Keratinocyte (primary cell): Measurements from ENCODE around the gene MT3. TPM values are rescaled to one million over a fixed set of nuclear protein-coding genes. Genes with fewer than 3 reads are reported as not detected.

Source experiments
- DNase-seq: peaks from one replicate; pipeline ENCODE4 v3.0.0-alpha.2; 2011; ENCODE audit warnings: low read depth, missing footprints, low spot score
- FAIRE-seq: peaks from 2 replicates; lab custom pipeline; 2011; peaks lifted over from hg19 to GRCh38; lab: Jason Lieb, UNC
- H2AFZ ChIP-seq: 2 replicates; pipeline ENCODE4 v1.6.0; 2012; ENCODE audit warnings: low read length, control low read depth, inconsistent platforms; ENCODE audit not compliant: control insufficient read depth
- H3K27ac ChIP-seq: 2 replicates; pipeline ENCODE4 v1.5.1; 2011; ENCODE audit warnings: low read length; ENCODE audit not compliant: control insufficient read depth, insufficient read depth
- H3K27me3 ChIP-seq: 3 replicates; pipeline ENCODE4 v1.6.0; 2011; ENCODE audit warnings: low read length; ENCODE audit not compliant: control insufficient read depth, insufficient read depth; ENCODE audit errors: extremely low read depth
- H3K36me3 ChIP-seq, 2 experiments: 2 replicates in 1 of 2; 3 replicates in 1 of 2; pipeline ENCODE4 v1.5.1; 2011; ENCODE audit warnings: low read length in 2 of 2, mild to moderate bottlenecking in 1 of 2; ENCODE audit not compliant: control insufficient read depth in 2 of 2, insufficient read depth in 2 of 2; ENCODE audit errors: extremely low read depth in 1 of 2
- H3K4me1 ChIP-seq: 3 replicates; pipeline ENCODE4 v1.5.1; 2011; ENCODE audit warnings: low read length; ENCODE audit not compliant: control insufficient read depth, insufficient read depth; ENCODE audit errors: extremely low read depth
- H3K4me2 ChIP-seq: 3 replicates; pipeline ENCODE4 v1.6.0; 2011; ENCODE audit warnings: low read depth, low read length; ENCODE audit not compliant: control insufficient read depth, insufficient read depth; ENCODE audit errors: extremely low read depth
- H3K4me3 ChIP-seq, 3 experiments: fragments of 200-600 bp in 1 of 3; sonication (generic) in 1 of 3; 2 replicates in 2 of 3; 3 replicates in 1 of 3; pipeline ENCODE4 v1.5.1; 2011 to 2016; ENCODE audit warnings: low read length in 3 of 3, mild to moderate bottlenecking in 3 of 3, control low read depth in 2 of 3, inconsistent platforms in 1 of 3, low read depth in 1 of 3, mixed read lengths in 1 of 3, mixed run types in 1 of 3, moderate library complexity in 1 of 3; ENCODE audit not compliant: control insufficient read depth in 2 of 3, insufficient read depth in 2 of 3; ENCODE audit errors: extremely low read depth in 1 of 3
- H3K79me2 ChIP-seq: 2 replicates; pipeline ENCODE4 v1.6.0; 2012; ENCODE audit warnings: low read length; ENCODE audit not compliant: control insufficient read depth, insufficient read depth
- H3K9ac ChIP-seq: 3 replicates; pipeline ENCODE4 v1.6.0; 2011; ENCODE audit warnings: low read length; ENCODE audit not compliant: control insufficient read depth, insufficient read depth; ENCODE audit errors: extremely low read depth
- H3K9me1 ChIP-seq: 3 replicates; pipeline ENCODE4 v1.6.0; 2011; ENCODE audit warnings: low read length; ENCODE audit not compliant: control insufficient read depth, insufficient read depth; ENCODE audit errors: extremely low read depth
- H3K9me3 ChIP-seq: 2 replicates; pipeline ENCODE4 v1.5.1; 2012; ENCODE audit warnings: low read depth, low read length; ENCODE audit not compliant: control insufficient read depth
- H4K20me1 ChIP-seq: 3 replicates; pipeline ENCODE4 v1.6.0; 2011; ENCODE audit warnings: low read length; ENCODE audit not compliant: control insufficient read depth, insufficient read depth; ENCODE audit errors: extremely low read depth
- EZH2 ChIP-seq: IDR thresholded peaks from one replicate; pipeline ENCODE4 v1.6.1; 2012; ENCODE audit warnings: inconsistent platforms, mild to moderate bottlenecking, low read length, moderate library complexity
- dilution Hi-C: fragments of 300-500 bp; cut with MboI; formaldehyde crosslinking; loops from one replicate; pipeline ENCODE4 v1.7.0; 2020; ENCODE audit warnings: low sequenced_read_pairs; ENCODE audit not compliant: extremely low pct_ligation_motif_present
- polyA plus RNA-seq, 5 experiments: library from polyadenylated mRNA; depleted of rRNA in 3 of 5; stranded (reverse) in 3 of 5; stranded (forward) in 1 of 5; unstranded in 1 of 5; fragments of >200 nt; gene quantifications; 1 replicate in 1 of 5; 2 replicates in 3 of 5; 3 replicates in 1 of 5; pipeline versions ENCODE4 v1.2.1 to v1.2.3, GENCODE V29; 2011 to 2012; ENCODE audit warnings: missing spikeins in 2 of 5, low read depth in 1 of 5, low replicate concordance in 1 of 5
- TF ChIP-seq, protein P1 (sequence below), 3 experiments: IDR thresholded peaks in 1 of 3; conservative IDR thresholded peaks in 1 of 3; optimal IDR thresholded peaks in 1 of 3; 2 replicates in 2 of 3; 3 replicates in 1 of 3; pipeline versions ENCODE3 to v1.5.1; 2011; ENCODE audit warnings: low read length in 3 of 3, mild to moderate bottlenecking in 3 of 3, moderate library complexity in 2 of 3, control low read depth in 1 of 3, inconsistent platforms in 1 of 3; ENCODE audit not compliant: insufficient read depth in 2 of 3; ENCODE audit errors: extremely low read depth in 1 of 3

The MT3 gene
- polyA plus RNA-seq, 1 donor (not counting 4 experiments of a cell fraction or from before 2014, with no cell fraction given), result not detected

GRCh38 chr16:56610017-56610608, 20.8 kb downstream of the MT3 start:
- dilution Hi-C loops, result no loop called here
- Histone ChIP-seq H3K36me3 (no peaks in the 10 kb centered on the region), H3K27ac (peak overlapping the region; percentile 95), H3K4me3 (peak overlapping the region; percentile 46 to 92 (median 86)), H3K27me3 (no peaks in the 10 kb centered on the region), H3K9me3 (no peaks in the 10 kb centered on the region), H3K79me2 (no peaks in the 10 kb centered on the region), H4K20me1 (no peaks in the 10 kb centered on the region), H3K4me2 (peak overlapping the region; percentile 95), H3K9me1 (no peaks in the 10 kb centered on the region), H2AFZ (no peak overlapping the region), H3K4me1 (peaks cover 77% of the 10 kb centered on the region), H3K9ac (peak overlapping the region; percentile 78)
- TF ChIP-seq, protein P1, sequence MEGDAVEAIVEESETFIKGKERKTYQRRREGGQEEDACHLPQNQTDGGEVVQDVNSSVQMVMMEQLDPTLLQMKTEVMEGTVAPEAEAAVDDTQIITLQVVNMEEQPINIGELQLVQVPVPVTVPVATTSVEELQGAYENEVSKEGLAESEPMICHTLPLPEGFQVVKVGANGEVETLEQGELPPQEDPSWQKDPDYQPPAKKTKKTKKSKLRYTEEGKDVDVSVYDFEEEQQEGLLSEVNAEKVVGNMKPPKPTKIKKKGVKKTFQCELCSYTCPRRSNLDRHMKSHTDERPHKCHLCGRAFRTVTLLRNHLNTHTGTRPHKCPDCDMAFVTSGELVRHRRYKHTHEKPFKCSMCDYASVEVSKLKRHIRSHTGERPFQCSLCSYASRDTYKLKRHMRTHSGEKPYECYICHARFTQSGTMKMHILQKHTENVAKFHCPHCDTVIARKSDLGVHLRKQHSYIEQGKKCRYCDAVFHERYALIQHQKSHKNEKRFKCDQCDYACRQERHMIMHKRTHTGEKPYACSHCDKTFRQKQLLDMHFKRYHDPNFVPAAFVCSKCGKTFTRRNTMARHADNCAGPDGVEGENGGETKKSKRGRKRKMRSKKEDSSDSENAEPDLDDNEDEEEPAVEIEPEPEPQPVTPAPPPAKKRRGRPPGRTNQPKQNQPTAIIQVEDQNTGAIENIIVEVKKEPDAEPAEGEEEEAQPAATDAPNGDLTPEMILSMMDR (optimal IDR thresholded peaks at IDR 0.05 in 1 of 3, IDR thresholded peaks at IDR 0.05 in 1 of 3, conservative IDR thresholded peaks at IDR 0.05 in 1 of 3; ENCODE audit: extremely low read depth in 1 of 3, insufficient read depth in 2 of 3, low read length in 3 of 3), result peak in 1 of 3 experiments; percentile 40
- TF ChIP-seq EZH2, result no peak
- FAIRE-seq (peak; percentile 51), DNase-seq (no peak)

- H3K9me3 ChIP-seq, result no peaks in the 10 kb centered on the region
- DNase-seq (no peak), FAIRE-seq (no peak)
Measured at GRCh38 chr16:56610609-56611111, 21.3 kb downstream of the MT3 start.

More at GRCh38 chr16:56610609-56611111, 21.3 kb downstream of the MT3 start:
- Histone ChIP-seq H3K36me3 (no peaks in the 10 kb centered on the region), H2AFZ (no peak overlapping the region), H3K4me1 (peaks cover 76% of the 10 kb centered on the region), H3K9me1 (no peaks in the 10 kb centered on the region), H3K27ac (peak overlapping the region; percentile 95), H3K4me2 (peak overlapping the region; percentile 95), H3K79me2 (no peaks in the 10 kb centered on the region), H3K27me3 (no peaks in the 10 kb centered on the region), H3K9ac (peak overlapping the region; percentile 78), H3K4me3 (peak overlapping the region; percentile 46 to 92 (median 86)), H4K20me1 (no peaks in the 10 kb centered on the region)
- dilution Hi-C loops, result no loop called here
- no peak for TF ChIP-seq EZH2
- TF ChIP-seq, protein P1 (optimal IDR thresholded peaks at IDR 0.05 in 1 of 3, IDR thresholded peaks at IDR 0.05 in 1 of 3, conservative IDR thresholded peaks at IDR 0.05 in 1 of 3; ENCODE audit: extremely low read depth in 1 of 3, insufficient read depth in 2 of 3, low read length in 3 of 3), result no peak
